ENCODE data around the gene MYH6. TPM values are rescaled to one million over a fixed set of nuclear protein-coding genes. Genes with fewer than 3 reads are reported as not detected.

MYH6 gene
- total RNA-seq, 1 donor from 2014 or later, result not detected

GRCh38 chr14:23376482-23377197, 31.4 kb downstream of the MYH6 start, which contains the start of gene CMTM5:
CMTM5 (plus strand) TSS chr14:23377046; CDS start chr14:23377252, 206 bp downstream.
- TF ChIP-seq CTCF (IDR thresholded peaks at IDR 0.05), result no peak
- no peak within 1 kb of the TSS for H3K4me3 Mint-ChIP-seq (ENCODE audit: unreplicated experiment)
- peaks cover 4% of the 10 kb centered on the region for H3K4me1 Mint-ChIP-seq (ENCODE audit: unreplicated experiment)
- no peak within 1 kb of the TSS for H3K27ac Mint-ChIP-seq (ENCODE audit: unreplicated experiment)
- no peaks in the 10 kb centered on the region for H3K36me3 Mint-ChIP-seq (ENCODE audit: unreplicated experiment)
- DNase-seq (ENCODE audit: extremely low spot score, unreplicated experiment), result no peak
- peaks cover 19% of the 10 kb centered on the region for H3K27me3 Mint-ChIP-seq (ENCODE audit: unreplicated experiment)
- H3K9me3 Mint-ChIP-seq (ENCODE audit: unreplicated experiment), result no peaks in the 10 kb centered on the region

GRCh38 chr14:23375527-23376251, 32.4 kb downstream of the MYH6 start:
- DNase-seq (ENCODE audit: extremely low spot score, unreplicated experiment), result no peak
- TF ChIP-seq CTCF (IDR thresholded peaks at IDR 0.05), result no peak
- Mint-ChIP-seq H3K4me1 (ENCODE audit: unreplicated experiment) (peaks cover 4% of the 10 kb centered on the region), H3K27me3 (ENCODE audit: unreplicated experiment) (peaks cover 19% of the 10 kb centered on the region), H3K36me3 (ENCODE audit: unreplicated experiment) (no peaks in the 10 kb centered on the region), H3K9me3 (ENCODE audit: unreplicated experiment) (no peaks in the 10 kb centered on the region), H3K27ac (ENCODE audit: unreplicated experiment) (no peak overlapping the region), H3K4me3 (ENCODE audit: unreplicated experiment) (no peak overlapping the region)

- H3K27ac Mint-ChIP-seq (ENCODE audit: unreplicated experiment), result no peak overlapping the region
- DNase-seq (ENCODE audit: extremely low spot score, unreplicated experiment), result no peak
- H3K9me3 Mint-ChIP-seq (ENCODE audit: unreplicated experiment), result no peaks in the 10 kb centered on the region
- no peak for TF ChIP-seq CTCF (IDR thresholded peaks at IDR 0.05)
- no peaks in the 10 kb centered on the region for H3K36me3 Mint-ChIP-seq (ENCODE audit: unreplicated experiment)
- H3K4me1 Mint-ChIP-seq (ENCODE audit: unreplicated experiment), result peaks cover 4% of the 10 kb centered on the region
- H3K4me3 Mint-ChIP-seq (ENCODE audit: unreplicated experiment), result no peak overlapping the region
- peaks cover 19% of the 10 kb centered on the region for H3K27me3 Mint-ChIP-seq (ENCODE audit: unreplicated experiment)
Observed at GRCh38 chr14:23373041-23373440, 35.0 kb downstream of the MYH6 start.

GRCh38 chr14:23372509-23372908, 35.6 kb downstream of the MYH6 start, which contains the start of gene IL25:
IL25 (plus strand) TSS chr14:23372809.
- Mint-ChIP-seq H3K4me1 (ENCODE audit: unreplicated experiment) (peaks cover 4% of the 10 kb centered on the region), H3K9me3 (ENCODE audit: unreplicated experiment) (no peaks in the 10 kb centered on the region), H3K36me3 (ENCODE audit: unreplicated experiment) (no peaks in the 10 kb centered on the region), H3K27ac (ENCODE audit: unreplicated experiment) (no peak within 1 kb of the TSS), H3K27me3 (ENCODE audit: unreplicated experiment) (peaks cover 19% of the 10 kb centered on the region), H3K4me3 (ENCODE audit: unreplicated experiment) (no peak within 1 kb of the TSS)
- TF ChIP-seq CTCF (IDR thresholded peaks at IDR 0.05), result no peak
- DNase-seq (ENCODE audit: extremely low spot score, unreplicated experiment), result no peak

- H3K4me3 Mint-ChIP-seq (ENCODE audit: unreplicated experiment), result no peak overlapping the region
- no peak for DNase-seq (ENCODE audit: extremely low spot score, unreplicated experiment)
- peaks cover 19% of the 10 kb centered on the region for H3K27me3 Mint-ChIP-seq (ENCODE audit: unreplicated experiment)
- TF ChIP-seq CTCF (IDR thresholded peaks at IDR 0.05), result no peak
- no peaks in the 10 kb centered on the region for H3K36me3 Mint-ChIP-seq (ENCODE audit: unreplicated experiment)
- peaks cover 5% of the 10 kb centered on the region for H3K4me1 Mint-ChIP-seq (ENCODE audit: unreplicated experiment)
- H3K27ac Mint-ChIP-seq (ENCODE audit: unreplicated experiment), result no peak overlapping the region
- no peaks in the 10 kb centered on the region for H3K9me3 Mint-ChIP-seq (ENCODE audit: unreplicated experiment)
Observed at GRCh38 chr14:23371865-23372264, 36.2 kb downstream of the MYH6 start.
